ENCODE measurements around the gene ACOD1.

GRCh38 chr13:76980075-76980718 is 31.9 kb downstream of the ACOD1 start:
- no peak for TF ChIP-seq POLR2AphosphoS5 (IDR thresholded peaks at IDR 0.05; ENCODE audit: low read depth, low read length)
- TF ChIP-seq REST (IDR thresholded peaks at IDR 0.05; ENCODE audit: insufficient read depth in 1 of 2, low read depth in 2 of 2, low read length in 2 of 2): no peak
- no peak for TF ChIP-seq TAF1 (IDR thresholded peaks at IDR 0.05; ENCODE audit: borderline replicate concordance, insufficient read depth, low read length)
- TF ChIP-seq SIN3A (IDR thresholded peaks at IDR 0.05; ENCODE audit: borderline replicate concordance, insufficient read depth, low read length): no peak
- peak; percentile 51 for TF ChIP-seq FOXP2 (optimal IDR thresholded peaks at IDR 0.05; ENCODE audit: borderline replicate concordance, extremely low read depth, extremely low read length, insufficient read depth)

Measured in PFSK-1 (cell line).